ENCODE measurements around the gene CES3. TPM values are rescaled to one million over a fixed set of nuclear protein-coding genes. Genes with fewer than 3 reads are reported as not detected.

CES3 gene
- polyA plus RNA-seq, 2 donors = 1.8 to 4.8 TPM

DNA sequence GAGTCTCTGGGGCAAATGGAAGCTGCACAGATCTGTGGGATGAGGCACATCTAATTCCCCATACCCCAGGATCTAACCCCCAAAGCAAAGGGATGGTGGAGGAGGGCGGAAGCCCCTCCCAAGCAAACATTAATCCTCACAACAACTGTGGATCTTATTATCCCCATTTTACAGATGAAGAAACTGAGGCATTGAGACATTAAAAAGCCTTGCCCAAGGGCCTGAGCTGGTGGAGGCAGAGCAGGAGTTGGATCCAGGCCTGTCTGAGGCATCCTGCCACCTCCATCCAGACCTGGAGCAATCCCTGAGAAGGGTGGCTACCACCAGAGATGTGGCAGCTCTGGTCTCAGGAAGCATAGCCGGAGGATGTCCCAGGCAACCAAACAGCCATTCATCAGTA is 50.2 kb downstream of the CES3 start:
- Histone ChIP-seq H3K4me3 (ENCODE audit: low read depth in 1 of 2, low read length in 2 of 2) (no peak overlapping the region), H3K36me3 (ENCODE audit: control insufficient read depth in 2 of 2, insufficient read depth in 2 of 2, low read length in 1 of 2) (no peaks in the 10 kb centered on the region), H3K4me1 (ENCODE audit: control insufficient read depth in 2 of 2, insufficient read depth in 2 of 2, low read length in 1 of 2) (peaks cover 9 to 10% of the 10 kb centered on the region in 2 donors), H3K27ac (ENCODE audit: low read depth in 2 of 2, low read length in 1 of 2) (no peak overlapping the region), H3K9me3 (ENCODE audit: control insufficient read depth in 2 of 2, insufficient read depth in 1 of 2, low read depth in 1 of 2, low read length in 1 of 2) (no peaks in the 10 kb centered on the region), H3K27me3 (ENCODE audit: control insufficient read depth in 1 of 2, insufficient read depth in 2 of 2, low read length in 2 of 2) (no peaks in the 10 kb centered on the region)
- WGBS, 2 donors = 88 to 96% methylated on average over 2 of the region's 2 CpGs

DNA sequence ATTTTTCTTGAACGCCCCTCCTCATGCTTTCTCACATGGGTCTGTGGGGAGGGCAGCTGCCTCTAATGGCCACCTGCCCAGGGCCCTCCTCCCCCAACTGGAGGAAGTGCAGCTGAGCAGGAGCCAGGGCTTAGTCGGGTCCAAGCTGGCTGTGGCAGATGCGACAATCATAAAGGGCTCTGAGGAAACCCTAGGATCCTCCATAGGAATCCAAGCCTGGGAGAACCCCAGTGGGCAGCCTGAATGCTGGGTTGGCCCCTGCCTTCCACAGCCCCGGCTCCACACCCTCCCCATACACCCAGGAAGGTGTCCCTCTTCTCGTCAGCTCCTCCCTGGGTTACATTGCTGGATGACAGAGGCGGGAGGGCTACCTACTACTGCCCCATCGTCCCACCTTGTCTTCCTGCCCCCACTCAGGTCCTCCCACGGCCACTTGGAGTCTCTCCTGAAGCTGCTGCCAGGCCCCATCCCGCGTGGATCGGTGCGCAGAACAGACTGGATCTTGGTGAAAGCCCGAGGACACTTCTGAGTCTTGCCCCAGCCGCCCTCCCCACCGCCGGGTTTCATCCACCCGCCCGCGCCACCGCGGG is 52.3 kb downstream of the CES3 start:
- Histone ChIP-seq H3K9me3 (ENCODE audit: control insufficient read depth in 2 of 2, insufficient read depth in 1 of 2, low read depth in 1 of 2, low read length in 1 of 2) (no peaks in the 10 kb centered on the region), H3K27ac (ENCODE audit: low read depth in 2 of 2, low read length in 1 of 2) (no peak overlapping the region), H3K4me3 (ENCODE audit: low read depth in 1 of 2, low read length in 2 of 2) (peak overlapping the region; percentile 52), H3K27me3 (ENCODE audit: control insufficient read depth in 1 of 2, insufficient read depth in 2 of 2, low read length in 2 of 2) (no peaks in the 10 kb centered on the region), H3K4me1 (ENCODE audit: control insufficient read depth in 2 of 2, insufficient read depth in 2 of 2, low read length in 1 of 2) (peaks cover 9 to 10% of the 10 kb centered on the region in 2 donors), H3K36me3 (ENCODE audit: control insufficient read depth in 2 of 2, insufficient read depth in 2 of 2, low read length in 1 of 2) (no peaks in the 10 kb centered on the region)
- 10 to 12% methylated on average over 21 of the region's 21 CpGs for WGBS, 2 donors

DNA sequence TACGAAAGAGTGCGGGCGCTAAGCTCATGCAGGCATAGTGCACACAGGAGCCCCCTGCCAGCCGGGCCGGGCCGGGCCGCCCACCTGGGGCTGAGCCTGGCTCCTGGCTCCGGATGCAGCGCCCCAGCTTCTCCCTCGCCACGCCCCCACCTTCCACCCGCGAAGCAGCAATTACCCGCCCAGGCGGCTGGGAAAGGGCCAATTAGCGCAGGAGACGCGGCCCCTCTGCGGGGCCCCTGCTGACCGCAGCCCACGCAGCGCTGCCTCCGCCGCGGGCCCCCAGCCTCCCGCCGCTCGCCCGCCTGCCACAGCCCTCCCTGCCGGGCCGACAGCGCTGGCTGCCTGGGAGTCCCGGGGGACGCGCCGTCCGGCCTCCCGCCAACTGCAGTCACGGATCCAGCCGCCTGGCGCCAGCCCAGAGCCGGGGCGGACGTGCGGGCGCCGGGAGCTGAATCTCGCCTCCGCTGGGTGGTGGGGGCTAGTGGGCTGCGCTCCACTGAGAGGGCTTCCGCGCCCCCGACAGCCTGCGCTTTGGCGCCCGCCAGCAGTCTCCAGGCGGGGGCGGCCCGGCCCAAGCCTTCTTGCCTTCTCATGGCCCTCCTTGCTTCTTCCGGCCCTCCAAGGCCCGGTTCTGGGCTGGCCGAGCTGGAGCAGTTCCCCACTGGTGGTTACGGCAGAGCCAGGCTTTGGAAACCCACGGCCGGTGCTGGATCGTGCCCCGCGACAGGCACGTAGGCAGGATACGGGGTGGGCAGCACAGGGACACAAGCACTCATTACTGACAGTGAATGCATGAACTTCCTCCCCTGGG is 53.0 kb downstream of the CES3 start:
- WGBS, 2 donors = 1 to 2% methylated on average over 69 to 70 of the region's 70 CpGs

DNA sequence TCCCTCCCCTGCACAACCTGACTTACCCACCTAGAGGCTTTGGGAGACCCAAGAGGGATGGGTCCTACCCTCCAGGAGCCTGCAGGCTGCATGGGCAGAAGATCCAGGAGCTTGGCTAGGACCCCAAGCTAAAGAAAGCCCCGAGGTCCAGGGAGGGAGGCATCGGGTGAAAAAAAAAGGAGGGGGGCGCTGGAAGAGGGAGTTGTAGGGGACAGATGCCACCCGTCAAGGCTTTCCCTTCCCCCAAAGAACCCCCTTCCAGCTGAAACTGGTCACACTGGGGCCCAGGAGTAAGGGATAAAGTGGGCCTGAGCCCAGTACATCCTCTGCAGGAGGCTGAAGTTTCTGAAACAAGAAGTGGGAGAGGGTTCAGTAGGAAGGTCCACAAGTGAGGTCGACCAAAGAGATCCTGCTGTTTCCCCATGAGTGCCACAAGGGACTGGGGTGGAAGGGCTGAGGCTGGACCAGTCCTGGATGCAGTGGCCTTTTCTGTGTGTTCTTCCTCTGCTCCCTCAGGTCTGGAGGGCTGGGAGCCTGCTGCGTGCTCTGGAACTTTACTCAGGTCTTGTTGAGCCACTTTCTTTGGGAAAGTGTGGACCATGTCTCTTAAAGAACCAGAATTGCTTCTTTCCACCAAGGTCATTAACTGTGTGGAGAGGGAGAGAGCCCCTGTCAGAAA is 53.7 kb downstream of the CES3 start:
- peak overlapping the region in 1 of 2 donors; percentile 14 for H3K27ac ChIP-seq (ENCODE audit: low read depth in 2 of 2, low read length in 1 of 2)
- H3K4me3 ChIP-seq (ENCODE audit: low read depth in 1 of 2, low read length in 2 of 2) = peak overlapping the region in 1 of 2 donors; percentile 52
- no peaks in the 10 kb centered on the region for H3K9me3 ChIP-seq (ENCODE audit: control insufficient read depth in 2 of 2, insufficient read depth in 1 of 2, low read depth in 1 of 2, low read length in 1 of 2)
- no peaks in the 10 kb centered on the region for H3K27me3 ChIP-seq (ENCODE audit: control insufficient read depth in 1 of 2, insufficient read depth in 2 of 2, low read length in 2 of 2)
- peaks cover 9 to 10% of the 10 kb centered on the region in 2 donors for H3K4me1 ChIP-seq (ENCODE audit: control insufficient read depth in 2 of 2, insufficient read depth in 2 of 2, low read length in 1 of 2)
- 55 to 58% methylated on average over 6 of the region's 6 CpGs for WGBS, 2 donors
- H3K36me3 ChIP-seq (ENCODE audit: control insufficient read depth in 2 of 2, insufficient read depth in 2 of 2, low read length in 1 of 2) = no peaks in the 10 kb centered on the region

More for the DNA sequence above, 53.0 kb downstream of the CES3 start:
- H3K4me1 ChIP-seq (ENCODE audit: control insufficient read depth in 2 of 2, insufficient read depth in 2 of 2, low read length in 1 of 2) = peaks cover 9 to 10% of the 10 kb centered on the region in 2 donors
- no peaks in the 10 kb centered on the region for H3K27me3 ChIP-seq (ENCODE audit: control insufficient read depth in 1 of 2, insufficient read depth in 2 of 2, low read length in 2 of 2)
- no peaks in the 10 kb centered on the region for H3K36me3 ChIP-seq (ENCODE audit: control insufficient read depth in 2 of 2, insufficient read depth in 2 of 2, low read length in 1 of 2)
- peak overlapping the region in 1 of 2 donors; percentile 14 for H3K27ac ChIP-seq (ENCODE audit: low read depth in 2 of 2, low read length in 1 of 2)
- no peaks in the 10 kb centered on the region for H3K9me3 ChIP-seq (ENCODE audit: control insufficient read depth in 2 of 2, insufficient read depth in 1 of 2, low read depth in 1 of 2, low read length in 1 of 2)
- peak overlapping the region; percentile 52 for H3K4me3 ChIP-seq (ENCODE audit: low read depth in 1 of 2, low read length in 2 of 2)

DNA sequence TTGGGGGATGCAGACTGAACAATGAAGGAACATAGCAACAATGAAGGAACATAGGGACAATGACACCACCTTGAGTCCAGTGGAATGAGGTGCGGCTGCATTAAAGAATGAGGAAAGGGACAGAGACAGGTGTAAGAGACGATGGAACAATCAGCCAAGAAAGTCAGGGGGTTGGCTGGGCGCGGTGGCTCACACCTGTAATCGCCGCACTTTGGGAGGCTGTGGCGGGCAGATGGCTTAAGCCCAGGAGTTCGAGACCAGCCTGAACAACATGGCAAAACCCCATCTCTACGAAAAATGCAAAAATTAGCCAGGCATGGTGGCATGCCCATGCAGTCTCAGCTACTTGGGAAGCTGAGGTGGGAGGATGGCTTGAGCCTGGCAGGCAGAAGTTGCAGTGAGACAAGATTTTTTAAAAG is 54.3 kb downstream of the CES3 start:
- Histone ChIP-seq H3K4me3 (ENCODE audit: low read depth in 1 of 2, low read length in 2 of 2) (no peak overlapping the region), H3K27me3 (ENCODE audit: control insufficient read depth in 1 of 2, insufficient read depth in 2 of 2, low read length in 2 of 2) (no peaks in the 10 kb centered on the region), H3K4me1 (ENCODE audit: control insufficient read depth in 2 of 2, insufficient read depth in 2 of 2, low read length in 1 of 2) (peaks cover 9 to 10% of the 10 kb centered on the region in 2 donors), H3K9me3 (ENCODE audit: control insufficient read depth in 2 of 2, insufficient read depth in 1 of 2, low read depth in 1 of 2, low read length in 1 of 2) (no peaks in the 10 kb centered on the region), H3K36me3 (ENCODE audit: control insufficient read depth in 2 of 2, insufficient read depth in 2 of 2, low read length in 1 of 2) (no peaks in the 10 kb centered on the region), H3K27ac (ENCODE audit: low read depth in 2 of 2, low read length in 1 of 2) (no peak overlapping the region)
- 91 to 94% methylated on average over 9 of the region's 9 CpGs for WGBS, 2 donors

DNA sequence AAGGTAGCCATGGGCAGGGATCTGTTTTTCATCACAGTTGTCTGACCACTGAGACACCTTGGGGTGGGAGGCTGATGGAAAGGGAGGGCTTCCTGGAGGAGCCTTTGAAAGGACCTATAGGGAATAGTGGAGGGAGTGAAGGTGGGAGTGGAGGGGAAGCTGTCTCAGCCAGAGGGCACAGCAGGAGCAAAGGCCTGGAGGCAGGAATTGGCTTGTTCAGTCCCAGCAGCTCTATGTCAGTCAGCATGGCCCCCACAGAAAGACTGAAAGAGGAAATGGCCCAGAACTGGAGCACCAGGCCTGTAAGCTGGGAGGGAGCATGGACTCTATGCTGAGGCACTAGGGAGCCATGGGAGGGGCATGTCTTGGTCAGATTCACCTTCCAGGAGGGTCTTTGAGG is 55.1 kb downstream of the CES3 start:
- H3K27me3 ChIP-seq (ENCODE audit: control insufficient read depth in 1 of 2, insufficient read depth in 2 of 2, low read length in 2 of 2) = no peaks in the 10 kb centered on the region
- H3K4me3 ChIP-seq (ENCODE audit: low read depth in 1 of 2, low read length in 2 of 2) = no peak overlapping the region
- no peaks in the 10 kb centered on the region for H3K36me3 ChIP-seq (ENCODE audit: control insufficient read depth in 2 of 2, insufficient read depth in 2 of 2, low read length in 1 of 2)
- H3K4me1 ChIP-seq (ENCODE audit: control insufficient read depth in 2 of 2, insufficient read depth in 2 of 2, low read length in 1 of 2) = peaks cover 9 to 10% of the 10 kb centered on the region in 2 donors
- H3K9me3 ChIP-seq (ENCODE audit: control insufficient read depth in 2 of 2, insufficient read depth in 1 of 2, low read depth in 1 of 2, low read length in 1 of 2) = no peaks in the 10 kb centered on the region
- H3K27ac ChIP-seq (ENCODE audit: low read depth in 2 of 2, low read length in 1 of 2) = no peak overlapping the region

DNA sequence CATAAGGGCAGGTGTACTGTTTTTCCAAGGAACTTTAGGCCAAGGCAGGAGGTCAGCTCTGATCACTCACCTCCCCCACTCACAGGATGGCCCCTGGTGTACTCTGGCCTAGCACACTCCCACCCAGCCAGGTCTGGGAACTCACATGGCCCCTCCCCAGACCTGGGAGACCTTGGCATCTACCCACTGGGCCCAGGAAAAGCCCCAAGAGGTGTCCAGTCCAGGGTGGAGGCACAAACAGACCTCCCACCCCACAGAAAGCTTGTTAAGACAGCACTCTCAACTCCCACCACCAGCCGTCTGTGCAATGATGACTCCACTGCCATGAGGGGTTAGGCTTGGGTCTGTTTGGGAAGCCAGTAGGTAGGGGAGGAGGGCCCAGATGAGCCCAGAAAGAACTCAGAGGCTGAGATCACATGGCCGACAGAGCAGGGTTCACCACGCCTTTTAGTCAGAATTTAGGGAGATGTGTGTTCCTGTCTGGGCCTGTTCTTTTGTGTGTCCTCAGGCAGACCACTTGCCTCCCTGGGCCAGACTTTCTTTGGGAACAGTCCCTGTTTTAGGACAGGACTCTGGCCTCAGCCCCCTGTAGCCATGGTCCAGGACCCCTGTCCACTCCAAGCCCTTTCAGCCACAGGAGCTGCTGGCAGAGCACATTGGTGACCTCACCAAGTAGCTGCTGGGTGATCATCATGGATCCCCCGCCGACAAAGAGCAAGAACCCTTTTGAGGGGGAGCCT is 55.8 kb downstream of the CES3 start:
- Histone ChIP-seq H3K4me3 (ENCODE audit: low read depth in 1 of 2, low read length in 2 of 2) (no peak overlapping the region), H3K27me3 (ENCODE audit: control insufficient read depth in 1 of 2, insufficient read depth in 2 of 2, low read length in 2 of 2) (no peaks in the 10 kb centered on the region), H3K27ac (ENCODE audit: low read depth in 2 of 2, low read length in 1 of 2) (no peak overlapping the region), H3K4me1 (ENCODE audit: control insufficient read depth in 2 of 2, insufficient read depth in 2 of 2, low read length in 1 of 2) (peaks cover 9 to 10% of the 10 kb centered on the region in 2 donors), H3K36me3 (ENCODE audit: control insufficient read depth in 2 of 2, insufficient read depth in 2 of 2, low read length in 1 of 2) (no peaks in the 10 kb centered on the region), H3K9me3 (ENCODE audit: control insufficient read depth in 2 of 2, insufficient read depth in 1 of 2, low read depth in 1 of 2, low read length in 1 of 2) (no peaks in the 10 kb centered on the region)
- 65 to 72% methylated on average over 5 of the region's 5 CpGs for WGBS, 2 donors

DNA sequence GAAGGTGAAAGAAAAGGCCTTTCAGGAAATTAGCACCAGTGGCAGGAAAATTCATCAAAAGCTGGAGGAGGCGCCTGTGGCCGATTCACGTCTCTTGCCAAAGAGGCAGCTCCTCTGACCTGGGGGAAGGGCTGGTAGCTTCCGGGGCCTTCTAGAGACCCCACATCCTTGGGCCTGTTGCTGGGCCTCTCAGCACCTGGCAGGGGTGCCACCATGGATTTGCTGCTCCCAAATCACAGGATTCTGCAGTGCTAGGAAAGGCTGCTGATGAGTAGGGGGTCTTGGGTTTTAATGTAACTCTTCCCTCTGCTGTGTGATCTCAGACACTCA is 56.3 kb downstream of the CES3 start:
- no peak overlapping the region for H3K27ac ChIP-seq (ENCODE audit: low read depth in 2 of 2, low read length in 1 of 2)
- no peaks in the 10 kb centered on the region for H3K36me3 ChIP-seq (ENCODE audit: control insufficient read depth in 2 of 2, insufficient read depth in 2 of 2, low read length in 1 of 2)
- no peak overlapping the region for H3K4me3 ChIP-seq (ENCODE audit: low read depth in 1 of 2, low read length in 2 of 2)

DNA sequence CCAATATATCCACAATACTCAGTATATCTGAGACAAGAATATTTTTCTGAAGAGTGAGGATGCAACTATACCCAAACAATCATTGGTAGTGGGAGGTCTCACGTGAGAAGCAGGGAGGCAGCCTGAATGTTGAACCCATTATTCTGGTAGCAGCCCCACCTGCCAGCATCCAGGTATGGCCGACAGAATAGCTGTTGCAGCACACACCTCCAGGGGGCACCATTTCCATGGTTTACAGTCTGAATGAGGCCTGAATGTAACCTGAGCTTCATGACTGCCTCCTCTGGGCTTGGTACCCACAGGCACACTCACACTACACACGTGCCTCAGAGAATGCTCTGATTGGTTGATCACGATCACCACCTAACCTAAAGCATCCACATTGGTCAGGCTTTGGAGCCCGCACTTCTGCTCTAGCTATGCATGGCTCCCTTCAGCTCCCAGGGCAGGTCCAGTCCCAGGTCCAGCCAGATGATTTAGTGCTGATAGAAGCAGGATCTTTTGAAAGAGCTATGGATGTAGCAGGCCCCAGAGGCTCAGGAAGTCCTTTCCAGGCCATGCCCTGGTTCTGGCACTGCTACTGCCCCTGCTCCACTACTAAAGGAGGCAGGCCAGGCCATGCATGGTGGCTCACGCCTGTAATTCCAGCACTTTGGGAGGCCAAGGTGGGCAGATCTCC is 56.9 kb downstream of the CES3 start:
- H3K27me3 ChIP-seq (ENCODE audit: control insufficient read depth in 1 of 2, insufficient read depth in 2 of 2, low read length in 2 of 2) = no peaks in the 10 kb centered on the region
- WGBS, 2 donors = 25 to 31% methylated on average over 6 of the region's 6 CpGs
- peaks cover 9 to 10% of the 10 kb centered on the region in 2 donors for H3K4me1 ChIP-seq (ENCODE audit: control insufficient read depth in 2 of 2, insufficient read depth in 2 of 2, low read length in 1 of 2)
- H3K9me3 ChIP-seq (ENCODE audit: control insufficient read depth in 2 of 2, insufficient read depth in 1 of 2, low read depth in 1 of 2, low read length in 1 of 2) = no peaks in the 10 kb centered on the region
- H3K27ac ChIP-seq (ENCODE audit: low read depth in 2 of 2, low read length in 1 of 2) = no peak overlapping the region
- no peaks in the 10 kb centered on the region for H3K36me3 ChIP-seq (ENCODE audit: control insufficient read depth in 2 of 2, insufficient read depth in 2 of 2, low read length in 1 of 2)
- no peak overlapping the region for H3K4me3 ChIP-seq (ENCODE audit: low read depth in 1 of 2, low read length in 2 of 2)

More for the DNA sequence above, 56.3 kb downstream of the CES3 start:
- 81 to 90% methylated on average over 4 of the region's 4 CpGs for WGBS, 2 donors
- Histone ChIP-seq H3K27me3 (ENCODE audit: control insufficient read depth in 1 of 2, insufficient read depth in 2 of 2, low read length in 2 of 2) (no peaks in the 10 kb centered on the region), H3K4me1 (ENCODE audit: control insufficient read depth in 2 of 2, insufficient read depth in 2 of 2, low read length in 1 of 2) (peaks cover 9 to 10% of the 10 kb centered on the region in 2 donors), H3K9me3 (ENCODE audit: control insufficient read depth in 2 of 2, insufficient read depth in 1 of 2, low read depth in 1 of 2, low read length in 1 of 2) (no peaks in the 10 kb centered on the region)

Data from esophagus (tissue), 2 donors.